GM19099 (cell line): Measurements from ENCODE around the gene ANKRD39.

ENCODE experiments used
- POLR2A ChIP-seq: IDR thresholded peaks from 3 replicates; pipeline ENCODE4 v1.6.1; 2011; ENCODE audit warnings: low read depth; ENCODE audit not compliant: insufficient read length; ENCODE audit errors: extremely low read depth

Gene ANKRD39

DNA sequence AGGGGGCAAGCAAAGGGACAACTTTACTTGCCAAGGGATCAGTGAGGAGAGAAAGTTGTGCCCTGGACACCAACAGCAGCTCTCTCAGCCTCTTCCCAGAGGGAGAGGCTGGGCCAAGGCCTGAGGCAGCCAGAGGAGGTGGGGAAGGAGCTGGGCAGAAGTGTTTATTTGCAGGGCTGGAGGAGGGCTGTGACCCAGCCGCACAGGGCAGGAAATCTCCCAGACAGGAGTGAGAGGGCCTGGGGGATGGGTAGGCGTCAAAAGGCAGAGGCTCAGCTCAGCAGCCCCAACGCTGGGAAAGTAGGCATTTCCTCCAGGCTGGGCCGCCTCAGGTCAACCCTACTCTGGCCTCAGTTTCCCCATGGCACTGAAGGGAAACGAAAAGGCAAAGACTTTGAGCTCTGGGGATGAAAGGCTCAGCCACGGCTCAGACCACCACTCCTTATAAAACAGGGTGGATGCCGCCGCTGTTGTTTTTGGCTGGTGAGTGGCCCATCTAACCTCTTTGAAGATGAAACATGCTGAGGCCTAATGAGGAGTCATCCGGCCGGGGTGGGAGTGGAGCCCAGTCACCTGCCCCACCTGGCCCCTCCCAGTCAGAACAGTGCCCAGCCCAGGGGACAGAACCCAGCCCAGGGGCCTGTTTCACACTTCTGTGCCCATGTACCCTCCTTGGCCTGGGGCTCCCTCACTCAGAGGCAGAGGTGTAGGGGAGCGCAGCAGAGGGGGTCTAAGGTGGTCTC, 33.9 kb upstream of the ANKRD39 start:
- no peak for TF ChIP-seq POLR2A

DNA sequence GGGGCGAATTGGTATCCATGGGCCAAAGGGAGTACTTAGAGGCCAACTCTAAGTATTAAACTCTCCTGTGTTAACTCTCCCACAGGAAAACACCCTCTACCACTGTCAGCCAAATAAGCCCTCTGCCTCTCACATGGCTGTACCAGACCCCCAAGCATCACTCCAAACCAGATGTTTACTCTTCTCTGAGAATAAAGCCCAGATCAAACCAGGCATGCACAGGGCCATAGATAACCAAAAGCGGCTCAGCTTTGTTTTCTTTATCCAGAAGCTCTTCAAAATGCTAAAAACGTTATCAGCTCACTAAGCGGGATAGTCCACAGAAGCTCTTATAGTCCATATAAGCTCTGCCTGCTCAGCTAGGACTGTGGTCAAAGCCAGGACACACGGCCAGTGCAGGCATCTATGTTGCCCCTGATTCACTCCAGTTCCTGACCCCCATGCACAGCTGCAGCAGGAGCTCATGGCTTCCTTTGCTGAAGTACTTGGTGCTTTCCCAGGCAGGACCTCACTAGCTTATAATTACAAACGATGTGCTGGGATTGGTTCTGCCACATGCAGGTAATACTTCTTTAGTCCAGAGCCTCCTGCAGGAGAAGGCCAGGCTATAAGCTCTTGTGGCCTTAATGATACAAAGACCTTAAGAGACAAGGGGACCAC, 33.0 kb upstream of the ANKRD39 start:
- no peak for TF ChIP-seq POLR2A

DNA sequence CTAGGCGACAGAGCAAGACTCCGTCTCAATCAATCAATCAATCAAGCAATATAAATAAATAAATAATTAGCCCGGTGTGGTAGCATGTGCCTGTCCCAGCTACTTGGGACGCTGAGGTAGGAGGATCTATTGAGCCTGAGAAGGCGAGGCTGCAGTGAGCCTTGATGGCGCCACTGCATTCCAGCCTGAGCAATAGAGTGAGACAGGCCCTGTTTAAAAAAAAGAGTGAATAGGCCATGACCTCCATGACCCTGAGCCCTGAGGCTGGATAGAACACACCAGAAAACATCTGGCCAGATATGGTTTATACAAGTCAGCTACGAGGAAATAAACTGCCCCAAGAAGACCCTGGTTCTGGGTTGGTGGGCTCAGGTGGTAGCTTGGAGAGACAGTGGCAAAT, 32.4 kb upstream of the ANKRD39 start:
- no peak for TF ChIP-seq POLR2A

DNA sequence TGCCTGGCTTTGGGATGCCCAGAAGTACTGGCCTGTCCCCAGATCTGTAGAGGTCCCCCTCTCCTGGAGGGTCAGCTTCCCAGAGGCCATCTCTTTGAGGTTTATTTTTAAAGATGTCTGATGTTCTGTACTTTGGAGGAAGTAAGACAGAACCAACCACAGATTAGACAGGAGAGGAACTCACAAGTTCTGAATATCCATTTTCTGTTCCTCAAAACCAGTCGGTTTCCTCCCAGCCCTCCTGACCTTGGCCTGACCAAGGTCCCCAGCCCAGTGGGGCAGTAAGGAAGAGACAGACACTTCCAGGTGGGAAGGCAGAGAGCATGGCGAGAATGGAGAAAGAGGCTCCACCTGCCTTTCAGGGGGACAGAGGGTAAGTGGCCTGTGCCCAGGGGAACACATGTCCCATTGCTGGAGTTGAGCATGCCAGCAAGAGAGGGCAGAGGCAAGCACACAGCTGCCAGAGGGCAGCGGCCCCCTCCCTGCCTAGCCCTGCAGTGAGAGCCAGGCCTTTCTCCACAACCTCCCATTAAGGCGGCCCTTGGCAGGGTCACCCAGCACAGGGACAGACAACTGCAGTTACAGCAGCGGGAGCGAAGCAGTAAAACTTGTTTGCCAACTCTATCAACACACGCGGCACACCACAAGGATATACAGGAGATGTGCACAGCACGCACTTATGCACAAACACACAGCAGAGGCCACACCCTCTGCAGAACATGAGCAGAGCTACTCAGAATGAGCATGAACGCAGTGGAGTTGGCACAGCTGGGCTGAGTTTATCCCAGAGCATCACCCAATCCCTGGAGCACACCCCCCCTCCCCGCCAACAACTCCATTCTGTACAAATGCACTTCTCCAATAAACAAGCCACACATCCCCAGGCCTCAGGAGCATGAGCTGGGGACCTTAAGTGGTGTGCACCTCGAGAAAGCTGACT, 30.5 kb upstream of the ANKRD39 start:
- TF ChIP-seq POLR2A: no peak

DNA sequence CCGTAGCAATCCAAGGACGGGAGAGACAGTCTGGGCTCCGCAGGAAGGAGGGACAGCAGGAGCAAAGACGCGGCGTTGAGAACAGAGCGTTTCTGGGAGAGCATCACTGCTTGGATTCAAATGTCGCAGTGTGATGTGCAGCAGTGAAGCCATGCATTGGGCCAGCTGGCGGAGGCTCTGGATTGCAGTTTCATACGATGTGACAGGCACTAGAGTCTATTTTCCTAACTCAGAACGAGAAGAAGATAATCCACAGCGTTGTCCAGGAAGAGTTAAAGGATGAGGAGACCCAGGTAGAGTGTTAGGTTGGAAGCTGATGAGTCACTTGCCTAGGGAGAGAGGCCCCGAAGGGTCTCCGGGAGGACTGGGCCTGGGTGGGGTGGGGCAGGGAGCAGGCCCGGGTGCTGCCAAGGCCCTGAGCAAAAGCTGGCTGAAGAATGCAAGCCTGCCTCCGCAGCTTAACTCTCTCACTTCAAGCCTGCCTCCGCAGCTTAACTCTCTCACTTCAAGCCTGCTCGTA, 29.7 kb upstream of the ANKRD39 start:
- no peak for TF ChIP-seq POLR2A

DNA sequence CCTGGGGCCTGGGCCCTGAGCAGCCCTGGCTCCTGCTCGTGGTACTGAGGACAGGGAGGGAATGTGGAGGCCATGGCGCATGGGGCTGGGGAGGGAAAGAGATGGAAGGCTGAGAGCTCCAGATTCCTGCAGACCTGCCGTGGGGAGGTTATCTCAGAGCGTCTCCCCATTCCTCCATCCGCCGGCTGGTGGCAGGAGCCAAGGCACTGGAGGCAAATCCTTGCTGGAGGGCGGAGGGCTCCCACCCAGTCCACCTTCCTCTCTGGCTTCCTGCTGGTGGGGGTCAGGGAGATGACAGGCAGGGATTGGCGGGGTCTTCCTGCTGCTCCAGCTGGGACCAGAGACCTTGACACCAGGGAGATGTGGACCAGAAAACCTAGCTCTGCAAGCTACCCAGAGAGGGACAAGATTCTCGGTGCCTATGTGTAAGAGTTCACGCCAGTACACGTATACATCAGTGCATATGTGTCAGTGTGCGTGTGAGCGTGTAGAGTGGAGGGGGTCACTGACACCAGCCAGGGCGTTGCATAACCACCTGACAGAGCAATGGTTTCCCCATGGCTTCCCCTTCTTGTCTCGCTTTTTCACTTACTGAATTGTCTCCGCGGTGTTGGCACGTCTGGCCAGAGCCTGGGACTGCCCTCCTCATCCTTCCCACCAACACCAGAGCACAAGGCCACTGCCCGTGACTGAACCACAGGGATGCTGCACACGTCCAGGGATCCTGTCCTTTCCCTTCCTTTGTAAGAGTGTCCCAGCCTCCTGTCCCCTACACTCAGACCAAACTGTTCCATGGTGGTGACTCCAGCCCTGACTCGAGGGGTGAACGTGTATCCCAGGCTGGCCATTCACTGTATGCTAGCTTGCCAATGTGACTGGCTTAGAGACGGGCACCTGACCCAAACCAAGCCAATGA, 27.9 kb upstream of the ANKRD39 start:
- TF ChIP-seq POLR2A: no peak

DNA sequence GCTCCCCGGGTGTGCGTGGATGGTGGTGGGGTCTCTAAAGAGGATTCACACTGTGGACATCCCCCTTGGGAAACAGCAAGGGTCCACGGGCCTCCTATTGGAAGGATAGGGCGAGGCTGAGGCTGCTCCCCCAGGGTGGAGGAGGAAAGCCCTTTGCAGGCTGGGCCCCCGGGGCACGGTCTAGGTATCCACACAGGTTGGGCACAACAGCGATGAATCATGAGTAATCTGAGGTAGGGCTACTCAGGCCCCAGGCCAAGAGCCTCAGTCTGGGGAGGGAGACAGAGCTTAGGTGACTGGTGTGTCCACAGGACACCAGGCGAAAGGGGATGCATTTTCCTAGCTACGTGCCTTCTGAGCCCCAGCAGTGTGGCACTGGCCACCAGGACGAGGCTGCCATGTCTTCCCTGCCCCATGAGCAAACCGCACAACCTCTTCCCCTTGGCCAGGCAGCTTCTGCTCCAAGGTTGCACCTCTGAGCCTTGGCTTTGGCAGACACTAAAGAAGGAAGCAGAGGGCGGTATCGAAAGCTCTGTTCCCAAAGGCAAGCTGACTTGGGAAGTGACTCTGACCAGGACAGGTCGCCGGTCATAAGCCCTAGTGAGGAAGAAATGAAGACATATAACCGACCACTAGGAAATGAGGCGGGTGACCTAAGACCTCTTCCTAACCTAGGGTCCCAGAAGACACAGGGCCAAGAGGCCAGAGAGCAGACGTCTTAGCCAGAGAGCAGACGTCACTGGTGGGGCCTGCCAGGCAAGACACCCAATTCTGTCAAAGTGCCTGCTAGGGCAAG, 26.7 kb upstream of the ANKRD39 start:
- no peak for TF ChIP-seq POLR2A

DNA sequence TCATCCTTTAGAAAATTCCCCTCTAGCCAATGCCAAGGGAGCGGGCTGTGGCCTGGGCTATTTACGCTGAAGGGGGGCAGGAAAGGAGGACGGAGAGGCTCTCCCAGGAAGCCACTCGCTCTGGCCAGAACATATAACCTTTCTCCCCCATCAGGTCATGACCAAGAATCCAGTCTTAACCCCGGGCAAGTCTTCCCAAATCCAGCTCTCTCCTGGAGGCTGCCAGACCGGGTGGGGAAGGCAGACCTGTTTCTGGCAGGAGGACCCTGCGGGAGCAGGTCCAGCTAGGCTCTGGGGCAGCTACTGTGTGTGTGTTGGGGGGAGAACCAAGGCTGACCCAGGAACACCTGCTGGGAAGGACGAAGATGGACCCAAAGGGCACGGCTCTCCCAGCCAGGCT, 25.5 kb upstream of the ANKRD39 start:
- no peak for TF ChIP-seq POLR2A

DNA sequence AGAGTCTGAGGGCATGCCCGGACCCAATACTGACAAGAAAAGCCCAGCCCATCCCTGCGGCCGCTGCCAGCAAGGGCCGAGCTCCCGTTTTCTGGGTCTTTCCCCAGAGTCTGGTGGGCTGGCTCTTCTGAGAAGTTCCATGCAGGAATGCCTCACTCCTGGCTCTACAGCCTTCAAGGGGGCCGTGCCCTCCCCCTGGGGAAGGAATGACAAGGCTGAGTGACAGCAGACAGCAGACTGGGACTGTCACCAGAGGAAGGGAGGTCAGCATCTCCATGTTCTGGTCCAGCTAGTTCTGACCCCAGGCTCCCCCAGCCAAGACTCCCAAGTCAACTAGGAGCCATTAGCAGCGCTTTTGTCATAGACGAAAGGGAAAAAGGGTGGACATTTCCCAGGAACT, 25.1 kb upstream of the ANKRD39 start:
- TF ChIP-seq POLR2A: no peak

DNA sequence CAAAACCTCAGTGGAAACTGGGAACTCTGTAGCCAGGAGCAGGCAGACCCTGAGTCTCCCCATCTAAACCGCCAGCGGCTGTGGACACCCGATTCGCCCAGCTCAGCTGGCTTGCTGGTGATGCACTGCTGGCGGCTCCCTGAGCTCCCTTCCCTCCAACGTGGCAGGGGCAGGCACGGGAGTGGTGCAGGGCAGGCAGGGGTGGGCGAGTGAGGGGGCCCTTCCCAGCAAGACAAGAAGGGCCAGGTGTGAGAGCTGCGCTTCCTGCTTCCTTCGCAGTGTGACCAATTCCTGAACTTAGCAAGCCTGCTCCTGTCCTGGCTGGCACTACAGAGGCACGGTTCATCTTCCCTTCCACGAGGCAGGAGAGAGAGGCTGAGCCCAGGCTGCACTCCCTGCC, 24.4 kb upstream of the ANKRD39 start:
- no peak for TF ChIP-seq POLR2A

DNA sequence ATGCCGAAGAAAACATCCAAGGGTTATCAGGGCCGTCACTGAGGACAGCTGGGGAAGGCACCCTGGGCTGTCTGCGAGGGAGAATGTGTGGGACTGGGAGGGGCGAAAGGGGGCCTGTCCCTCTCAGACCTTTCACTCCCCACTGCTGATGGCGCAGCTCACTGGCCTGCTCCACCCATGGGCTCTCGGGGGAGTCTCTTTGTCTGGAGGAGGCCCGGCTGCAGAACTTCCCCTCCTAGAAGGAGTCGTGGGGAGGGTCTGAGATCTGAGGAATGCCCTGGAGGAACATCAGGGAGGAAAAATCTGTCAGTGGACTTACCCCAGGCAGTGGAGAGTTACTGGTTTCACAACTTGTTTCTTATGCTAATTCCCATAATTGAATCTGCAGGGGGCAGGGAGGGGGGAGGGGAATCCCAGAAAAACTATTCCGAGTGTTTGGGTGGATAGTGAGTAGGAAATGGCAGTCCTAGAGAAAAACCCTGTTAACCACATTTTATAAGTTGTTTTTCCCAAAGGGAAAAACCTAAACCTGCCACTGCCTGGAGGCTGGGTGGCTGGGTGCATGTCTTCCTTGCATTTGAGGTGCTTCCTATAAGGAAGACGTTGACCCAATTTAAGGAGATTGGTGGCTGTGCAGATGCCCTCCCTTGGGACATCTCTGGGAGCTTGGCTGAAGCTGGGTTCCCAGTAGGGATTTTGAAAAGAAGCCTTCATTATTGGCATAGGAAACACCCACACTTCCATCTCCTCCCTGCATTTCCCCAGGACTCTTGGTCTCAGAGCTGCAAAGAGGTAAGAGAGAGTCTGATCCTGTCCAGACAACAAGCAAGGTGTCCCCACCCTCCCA, 23.8 kb upstream of the ANKRD39 start:
- no peak for TF ChIP-seq POLR2A

DNA sequence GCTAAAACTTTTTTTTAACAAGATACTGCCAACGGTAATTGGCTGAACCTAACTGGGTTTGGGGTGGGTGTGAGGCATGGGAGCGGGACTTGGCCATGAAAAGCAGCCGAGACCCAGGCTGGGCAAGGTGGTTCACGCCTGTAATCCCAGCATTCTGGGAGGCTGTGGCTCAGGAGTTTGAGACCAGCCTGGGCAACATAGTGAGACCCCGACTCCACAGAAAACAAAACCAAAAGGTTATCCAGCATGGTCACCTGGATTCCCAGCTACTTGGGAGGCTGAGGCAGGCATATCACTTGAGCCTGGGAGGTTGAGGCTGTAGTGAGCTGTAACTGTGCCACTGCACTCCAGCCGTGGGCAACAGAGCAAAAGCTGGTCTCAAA, 23.1 kb upstream of the ANKRD39 start:
- no peak for TF ChIP-seq POLR2A
